PFSK-1 (cell line): ENCODE data around the gene SAMHD1.

Experiments used
- FOXP2 ChIP-seq: optimal IDR thresholded peaks from 2 replicates; pipeline ENCODE3; 2011; ENCODE audit warnings: borderline replicate concordance, control low read depth, inconsistent platforms; ENCODE audit not compliant: insufficient read depth; ENCODE audit errors: extremely low read length, extremely low read depth
- POLR2AphosphoS5 ChIP-seq: IDR thresholded peaks from 2 replicates; pipeline ENCODE4 v1.6.1; 2012; ENCODE audit warnings: low read depth, mild to moderate bottlenecking, control low read depth, low read length, moderate library complexity
- SIN3A ChIP-seq: IDR thresholded peaks from 2 replicates; pipeline ENCODE4 v1.6.1; 2012; ENCODE audit warnings: mild to moderate bottlenecking, low read length, moderate library complexity, borderline replicate concordance; ENCODE audit not compliant: insufficient read depth
- TAF1 ChIP-seq: IDR thresholded peaks from 2 replicates; pipeline ENCODE4 v1.6.1; 2012; ENCODE audit warnings: low read length, control low read depth, borderline replicate concordance; ENCODE audit not compliant: insufficient read depth
- TF ChIP-seq, protein P1 (sequence below), 2 experiments: IDR thresholded peaks; 2 replicates each; pipeline versions ENCODE4 v1.6.1 to v1.8.0; 2011 to 2012; ENCODE audit warnings: low read depth in 2 of 2, low read length in 2 of 2, control low read depth in 1 of 2, inconsistent platforms in 1 of 2, mild to moderate bottlenecking in 1 of 2, moderate library complexity in 1 of 2; ENCODE audit not compliant: insufficient read depth in 1 of 2

The SAMHD1 gene

DNA sequence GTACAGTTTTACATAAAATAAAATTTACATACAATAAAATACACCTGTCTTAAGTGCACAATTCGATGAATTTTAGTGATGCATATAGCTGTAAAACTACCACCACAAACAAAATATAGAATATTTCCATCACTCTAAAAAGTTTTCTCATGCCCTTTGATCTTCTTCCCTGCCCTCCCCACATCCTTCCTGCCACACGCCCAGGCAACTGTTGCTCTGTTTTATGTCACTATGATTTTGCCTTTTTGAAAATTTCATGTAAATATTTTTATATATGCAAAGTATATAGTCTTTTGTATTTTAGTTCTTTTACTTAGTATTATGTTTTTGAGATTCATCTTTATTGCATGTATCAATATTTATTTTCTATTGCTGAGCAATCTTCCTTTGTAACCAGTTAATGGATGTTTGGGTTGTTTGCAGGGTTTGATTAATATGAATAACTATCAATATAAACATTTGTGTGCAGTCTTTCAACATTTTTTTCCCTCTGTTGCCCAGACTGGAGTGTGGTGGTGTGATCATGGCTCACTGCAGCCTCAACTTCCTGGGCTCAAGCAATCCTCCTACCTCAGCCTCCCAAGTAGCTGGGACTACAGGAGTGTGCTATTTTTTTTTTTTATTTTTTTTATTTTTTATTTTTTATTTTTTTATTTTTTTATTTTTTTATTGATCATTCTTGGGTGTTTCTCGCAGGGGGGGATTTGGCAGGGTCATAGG, 23.8 kb upstream of the SAMHD1 start:
- TF ChIP-seq FOXP2 (no peak), POLR2AphosphoS5 (no peak), TAF1 (no peak), SIN3A (no peak)
- TF ChIP-seq, protein P1, sequence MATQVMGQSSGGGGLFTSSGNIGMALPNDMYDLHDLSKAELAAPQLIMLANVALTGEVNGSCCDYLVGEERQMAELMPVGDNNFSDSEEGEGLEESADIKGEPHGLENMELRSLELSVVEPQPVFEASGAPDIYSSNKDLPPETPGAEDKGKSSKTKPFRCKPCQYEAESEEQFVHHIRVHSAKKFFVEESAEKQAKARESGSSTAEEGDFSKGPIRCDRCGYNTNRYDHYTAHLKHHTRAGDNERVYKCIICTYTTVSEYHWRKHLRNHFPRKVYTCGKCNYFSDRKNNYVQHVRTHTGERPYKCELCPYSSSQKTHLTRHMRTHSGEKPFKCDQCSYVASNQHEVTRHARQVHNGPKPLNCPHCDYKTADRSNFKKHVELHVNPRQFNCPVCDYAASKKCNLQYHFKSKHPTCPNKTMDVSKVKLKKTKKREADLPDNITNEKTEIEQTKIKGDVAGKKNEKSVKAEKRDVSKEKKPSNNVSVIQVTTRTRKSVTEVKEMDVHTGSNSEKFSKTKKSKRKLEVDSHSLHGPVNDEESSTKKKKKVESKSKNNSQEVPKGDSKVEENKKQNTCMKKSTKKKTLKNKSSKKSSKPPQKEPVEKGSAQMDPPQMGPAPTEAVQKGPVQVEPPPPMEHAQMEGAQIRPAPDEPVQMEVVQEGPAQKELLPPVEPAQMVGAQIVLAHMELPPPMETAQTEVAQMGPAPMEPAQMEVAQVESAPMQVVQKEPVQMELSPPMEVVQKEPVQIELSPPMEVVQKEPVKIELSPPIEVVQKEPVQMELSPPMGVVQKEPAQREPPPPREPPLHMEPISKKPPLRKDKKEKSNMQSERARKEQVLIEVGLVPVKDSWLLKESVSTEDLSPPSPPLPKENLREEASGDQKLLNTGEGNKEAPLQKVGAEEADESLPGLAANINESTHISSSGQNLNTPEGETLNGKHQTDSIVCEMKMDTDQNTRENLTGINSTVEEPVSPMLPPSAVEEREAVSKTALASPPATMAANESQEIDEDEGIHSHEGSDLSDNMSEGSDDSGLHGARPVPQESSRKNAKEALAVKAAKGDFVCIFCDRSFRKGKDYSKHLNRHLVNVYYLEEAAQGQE (IDR thresholded peaks at IDR 0.05; ENCODE audit: insufficient read depth in 1 of 2, low read depth in 2 of 2, low read length in 2 of 2): no peak

DNA sequence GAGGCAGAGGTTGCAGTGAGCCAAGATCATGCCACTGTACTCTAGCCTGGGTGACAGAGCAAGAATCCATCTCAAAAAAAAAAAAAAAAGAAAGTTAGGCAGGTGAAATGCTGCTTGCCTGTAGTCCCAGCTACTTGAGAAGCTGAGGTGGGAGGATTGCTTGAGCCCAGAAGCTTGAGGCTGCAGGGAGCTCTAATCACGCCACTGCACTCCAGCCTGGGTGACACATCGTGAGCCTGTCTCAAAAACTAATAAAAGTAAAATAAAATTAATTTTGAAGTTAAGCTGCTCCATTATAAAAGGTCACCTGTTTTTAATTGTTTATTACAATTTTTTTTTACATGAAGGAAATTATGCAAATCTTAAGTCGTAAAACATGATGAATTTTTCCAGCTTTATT, 23.2 kb upstream of the SAMHD1 start:
- TF ChIP-seq POLR2AphosphoS5: no peak
- no peak for TF ChIP-seq SIN3A
- TF ChIP-seq, protein P1 (IDR thresholded peaks at IDR 0.05; ENCODE audit: insufficient read depth in 1 of 2, low read depth in 2 of 2, low read length in 2 of 2): no peak
- no peak for TF ChIP-seq FOXP2
- no peak for TF ChIP-seq TAF1

DNA sequence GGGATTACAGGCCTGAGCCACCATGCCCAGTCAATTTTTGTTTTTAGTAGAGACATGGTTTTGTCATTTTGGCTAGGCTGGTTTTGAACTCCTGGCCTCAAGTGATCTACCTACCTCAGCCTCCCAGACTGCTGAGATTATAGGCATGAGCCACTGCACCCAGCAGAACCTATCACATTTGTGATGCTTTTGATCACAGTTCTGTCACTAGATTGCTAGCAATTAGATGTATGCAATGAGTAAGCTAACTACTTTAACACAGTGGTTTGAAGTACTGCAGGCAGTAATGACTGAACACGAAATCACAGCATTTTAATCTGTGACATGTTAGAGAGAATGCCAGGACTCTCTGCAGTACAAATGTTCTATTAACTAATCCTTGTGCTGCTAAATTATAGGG, 19.6 kb upstream of the SAMHD1 start:
- TF ChIP-seq SIN3A (no peak), FOXP2 (no peak), TAF1 (no peak), POLR2AphosphoS5 (no peak)
- TF ChIP-seq, protein P1 (IDR thresholded peaks at IDR 0.05; ENCODE audit: insufficient read depth in 1 of 2, low read depth in 2 of 2, low read length in 2 of 2): no peak

DNA sequence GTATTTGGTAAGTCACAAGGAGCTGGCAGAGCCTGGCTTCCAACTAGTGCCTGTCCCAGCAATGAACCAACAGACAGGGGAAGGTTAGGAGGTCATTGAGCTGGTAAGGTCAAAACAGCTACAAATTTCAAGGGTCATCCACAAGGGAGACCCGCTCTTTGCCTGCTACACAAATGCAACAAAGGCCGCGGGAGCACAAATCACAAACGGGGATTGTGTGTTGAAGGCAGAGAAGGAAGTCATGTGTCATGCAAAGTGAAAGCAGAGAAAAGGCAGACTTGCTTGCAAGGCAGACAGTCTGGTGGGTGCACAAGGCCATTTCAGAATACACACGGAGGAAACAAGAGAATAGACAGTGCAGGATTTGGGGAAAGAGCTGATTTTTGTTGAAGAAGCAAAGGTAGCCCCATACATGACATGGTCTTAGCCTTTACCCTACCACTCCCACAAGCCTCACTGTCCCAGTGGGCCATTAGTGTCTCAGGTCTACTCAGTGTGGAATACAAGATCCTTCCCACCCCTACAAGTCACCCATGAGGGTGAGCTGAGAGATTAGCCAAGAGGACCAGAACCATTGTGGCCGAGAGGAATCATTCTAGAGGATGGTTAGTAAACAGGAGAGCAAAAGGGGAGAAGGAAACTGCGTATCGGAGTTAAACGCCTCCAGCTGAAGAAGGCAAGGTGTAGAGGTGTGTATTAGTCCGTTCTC, 18.1 kb upstream of the SAMHD1 start:
- TF ChIP-seq FOXP2 (no peak), POLR2AphosphoS5 (no peak), TAF1 (no peak), SIN3A (no peak)
- TF ChIP-seq, protein P1 (IDR thresholded peaks at IDR 0.05; ENCODE audit: insufficient read depth in 1 of 2, low read depth in 2 of 2, low read length in 2 of 2): no peak
